NT2/D1 (cell line): ENCODE data around the gene ACRBP.
A peak's percentile ranks its signal among the peaks of the same experiment; 100 is the strongest.

ENCODE experiments used
- DNase-seq: peaks from one replicate; pipeline ENCODE4 v3.0.0-alpha.2; 2011; ENCODE audit warnings: low read depth, low spot score
- H3K27me3 ChIP-seq: 2 replicates; pipeline ENCODE4 v1.6.0; 2011; ENCODE audit warnings: mild to moderate bottlenecking; ENCODE audit not compliant: insufficient read length, insufficient read depth
- H3K36me3 ChIP-seq: 2 replicates; pipeline ENCODE4 v1.6.1; 2011; ENCODE audit warnings: mild to moderate bottlenecking, low read length, mixed read lengths; ENCODE audit not compliant: insufficient read depth, insufficient read length
- H3K4me1 ChIP-seq: 2 replicates; pipeline ENCODE4 v1.5.1; 2011; ENCODE audit not compliant: insufficient read depth, insufficient read length
- H3K4me3 ChIP-seq: 2 replicates; pipeline ENCODE4 v1.5.1; 2011; ENCODE audit warnings: low read depth; ENCODE audit not compliant: insufficient read length
- H3K9ac ChIP-seq: 2 replicates; pipeline ENCODE4 v1.6.0; 2011; ENCODE audit warnings: low read depth; ENCODE audit not compliant: insufficient read length
- H3K9me3 ChIP-seq: 2 replicates; pipeline ENCODE4 v1.5.1; 2011; ENCODE audit warnings: mild to moderate bottlenecking, low read length; ENCODE audit not compliant: insufficient read depth
- SUZ12 ChIP-seq: IDR thresholded peaks from 2 replicates; pipeline ENCODE4 v1.6.1; 2011; ENCODE audit not compliant: insufficient read length, insufficient read depth; ENCODE audit errors: extremely low read depth
- YY1 ChIP-seq: IDR thresholded peaks from 2 replicates; pipeline ENCODE4 v1.6.1; 2011; ENCODE audit not compliant: insufficient read length, insufficient read depth
- ZNF274 ChIP-seq: IDR thresholded peaks from 2 replicates; pipeline ENCODE4 v1.6.1; 2011; ENCODE audit warnings: mild to moderate bottlenecking, low read depth, low read length

Gene ACRBP

GRCh38 chr12:6647083-6647604 lies at the start of gene ACRBP:
TSS of gene ACRBP (minus strand) at chr12:6647432. CDS start at chr12:6647366, 66 bp downstream.
- peak; percentile 84 for DNase-seq
- Histone ChIP-seq H3K4me1 (peaks cover 6% of the 10 kb centered on the region), H3K4me3 (peak within 1 kb of the TSS; percentile 56), H3K27me3 (peaks cover 7% of the 10 kb centered on the region), H3K36me3 (peaks cover 36% of the 10 kb centered on the region), H3K9me3 (peaks cover 31% of the 10 kb centered on the region), H3K9ac (peak within 1 kb of the TSS; percentile 82)
- TF ChIP-seq ZNF274 (no peak), SUZ12 (no peak), YY1 (no peak)

DNA sequence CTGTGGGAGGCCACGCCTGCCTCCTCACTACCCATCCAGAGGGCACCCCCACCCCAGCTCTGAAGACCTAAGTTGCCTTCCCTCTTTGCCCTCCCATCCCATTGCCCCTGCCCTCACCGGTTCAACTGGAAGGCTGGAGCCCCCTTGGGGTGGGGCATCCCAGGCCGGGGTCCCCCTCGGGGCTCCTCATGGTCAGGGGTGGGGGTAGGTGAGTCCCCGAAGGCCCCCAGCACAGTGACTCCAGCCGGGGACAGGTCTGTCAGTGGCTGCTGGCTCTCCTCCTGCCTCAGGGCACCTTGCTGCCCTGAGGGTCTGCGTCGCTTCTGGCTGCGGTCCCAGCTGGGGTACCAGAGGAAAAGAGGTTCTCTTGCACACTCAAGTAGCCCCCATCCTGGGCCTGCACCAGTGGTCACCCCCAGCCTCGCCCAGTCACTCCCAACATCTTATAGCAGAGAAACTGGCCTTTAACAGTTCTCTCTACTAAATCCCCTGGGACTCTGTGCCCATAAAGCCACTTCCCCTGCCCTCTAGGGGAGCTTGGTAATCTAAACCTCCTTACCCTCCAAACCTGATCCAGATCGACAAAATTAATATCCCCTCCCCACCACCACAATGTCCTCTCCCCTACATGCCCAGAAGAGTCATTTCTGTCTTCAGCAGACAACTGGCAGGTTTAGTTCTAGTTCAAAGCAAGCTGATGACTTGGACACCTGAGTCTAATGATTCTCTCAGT lies 48.2 kb upstream of the ACRBP start:
- no peak overlapping the region for H3K4me3 ChIP-seq
- peaks cover 8% of the 10 kb centered on the region; the same call in 1 of the 2 replicates for H3K9me3 ChIP-seq
- H3K27me3 ChIP-seq: peaks cover 13% of the 10 kb centered on the region
- peaks cover 33% of the 10 kb centered on the region for H3K36me3 ChIP-seq
- TF ChIP-seq ZNF274 (no peak), SUZ12 (no peak), YY1 (no peak)
- DNase-seq: no peak
- H3K4me1 ChIP-seq: peaks cover 23% of the 10 kb centered on the region
- peak overlapping the region; percentile 17 for H3K9ac ChIP-seq

GRCh38 chr12:6694701-6695100 lies 47.5 kb upstream of the ACRBP start:
- Histone ChIP-seq H3K4me3 (no peak overlapping the region), H3K4me1 (peaks cover 22% of the 10 kb centered on the region), H3K9me3 (peaks cover 8% of the 10 kb centered on the region; the same call in 1 of the 2 replicates), H3K27me3 (peaks cover 6% of the 10 kb centered on the region), H3K9ac (no peak overlapping the region), H3K36me3 (peaks cover 33% of the 10 kb centered on the region)
- no peak for TF ChIP-seq ZNF274
- TF ChIP-seq SUZ12: no peak
- TF ChIP-seq YY1: no peak
- DNase-seq: no peak

- no peaks in the 10 kb centered on the region for H3K27me3 ChIP-seq
- no peak overlapping the region for H3K4me3 ChIP-seq
- peaks cover 33% of the 10 kb centered on the region for H3K36me3 ChIP-seq
- no peak overlapping the region for H3K9ac ChIP-seq
- TF ChIP-seq ZNF274 (no peak), SUZ12 (no peak), YY1 (no peak)
- peaks cover 16% of the 10 kb centered on the region for H3K4me1 ChIP-seq
- DNase-seq: no peak
- peaks cover 8% of the 10 kb centered on the region; the same call in 1 of the 2 replicates for H3K9me3 ChIP-seq
Measured at GRCh38 chr12:6693832-6694355, 46.7 kb upstream of the ACRBP start.

GRCh38 chr12:6692888-6693287 lies 45.7 kb upstream of the ACRBP start:
- no peak for TF ChIP-seq ZNF274
- TF ChIP-seq SUZ12: no peak
- TF ChIP-seq YY1: no peak
- Histone ChIP-seq H3K27me3 (no peaks in the 10 kb centered on the region), H3K9ac (peak overlapping the region; percentile 6), H3K36me3 (peaks cover 34% of the 10 kb centered on the region), H3K4me1 (peaks cover 14% of the 10 kb centered on the region), H3K9me3 (peaks cover 8% of the 10 kb centered on the region; the same call in 1 of the 2 replicates), H3K4me3 (no peak overlapping the region)
- no peak for DNase-seq

GRCh38 chr12:6691473-6691872 lies 44.2 kb upstream of the ACRBP start:
- Histone ChIP-seq H3K9me3 (peaks cover 8% of the 10 kb centered on the region; the same call in 1 of the 2 replicates), H3K9ac (no peak overlapping the region), H3K4me3 (no peak overlapping the region), H3K4me1 (peaks cover 11% of the 10 kb centered on the region), H3K27me3 (no peaks in the 10 kb centered on the region), H3K36me3 (peaks cover 40% of the 10 kb centered on the region)
- DNase-seq: no peak
- TF ChIP-seq SUZ12: no peak
- TF ChIP-seq ZNF274: no peak
- TF ChIP-seq YY1: no peak
